C4-2B (cell line): Measurements from ENCODE around the gene SLC11A1.

ENCODE experiments used
- ZFX ChIP-seq: fragments of 450-650 bp; IDR thresholded peaks from 2 replicates; pipeline ENCODE4 v1.6.1; 2017
- TF ChIP-seq, protein P1 (sequence below): fragments of 450-650 bp; conservative IDR thresholded peaks from 2 replicates; pipeline ENCODE4 v1.5.1; 2017; ENCODE audit warnings: mild to moderate bottlenecking

DNA sequence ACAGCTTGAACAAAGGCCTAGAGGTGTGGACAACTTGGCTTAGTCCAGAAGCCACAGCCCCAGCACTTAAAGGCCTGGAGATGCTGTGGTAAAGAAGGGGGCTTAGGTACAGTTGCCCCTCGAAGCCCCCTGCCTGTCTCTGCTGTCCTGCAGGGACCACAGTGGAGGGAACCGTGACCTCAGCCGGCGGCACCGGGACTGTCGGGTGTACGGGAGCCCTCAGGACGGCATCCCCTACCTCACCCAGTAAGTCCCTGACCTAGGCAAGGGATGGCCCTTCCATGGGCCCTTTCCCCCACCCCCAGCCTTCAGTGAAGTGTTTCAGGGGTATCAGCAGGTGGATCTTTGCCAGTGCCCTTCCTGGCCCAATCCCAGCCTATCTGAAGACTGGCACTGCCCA lies 40.7 kb upstream of the SLC11A1 start:
- TF ChIP-seq, protein P1, sequence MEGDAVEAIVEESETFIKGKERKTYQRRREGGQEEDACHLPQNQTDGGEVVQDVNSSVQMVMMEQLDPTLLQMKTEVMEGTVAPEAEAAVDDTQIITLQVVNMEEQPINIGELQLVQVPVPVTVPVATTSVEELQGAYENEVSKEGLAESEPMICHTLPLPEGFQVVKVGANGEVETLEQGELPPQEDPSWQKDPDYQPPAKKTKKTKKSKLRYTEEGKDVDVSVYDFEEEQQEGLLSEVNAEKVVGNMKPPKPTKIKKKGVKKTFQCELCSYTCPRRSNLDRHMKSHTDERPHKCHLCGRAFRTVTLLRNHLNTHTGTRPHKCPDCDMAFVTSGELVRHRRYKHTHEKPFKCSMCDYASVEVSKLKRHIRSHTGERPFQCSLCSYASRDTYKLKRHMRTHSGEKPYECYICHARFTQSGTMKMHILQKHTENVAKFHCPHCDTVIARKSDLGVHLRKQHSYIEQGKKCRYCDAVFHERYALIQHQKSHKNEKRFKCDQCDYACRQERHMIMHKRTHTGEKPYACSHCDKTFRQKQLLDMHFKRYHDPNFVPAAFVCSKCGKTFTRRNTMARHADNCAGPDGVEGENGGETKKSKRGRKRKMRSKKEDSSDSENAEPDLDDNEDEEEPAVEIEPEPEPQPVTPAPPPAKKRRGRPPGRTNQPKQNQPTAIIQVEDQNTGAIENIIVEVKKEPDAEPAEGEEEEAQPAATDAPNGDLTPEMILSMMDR, result no peak
- no peak for TF ChIP-seq ZFX
